Neural crest cell (in vitro differentiated cells): ENCODE data around the gene FOSL1. TPM values are rescaled to one million over a fixed set of nuclear protein-coding genes. Genes with fewer than 3 reads are reported as not detected.

Experiments
- DNase-seq: peaks from one replicate; pipeline ENCODE4 v3.0.0; 2021; ENCODE audit warnings: low read depth, mixed read lengths, low spot score
- H3K27ac Mint-ChIP-seq: one replicate; pipeline ENCODE4 v1.8.0; 2021; ENCODE audit warnings: mild to moderate bottlenecking, mixed read lengths; ENCODE audit not compliant: unreplicated experiment
- H3K27me3 Mint-ChIP-seq: 2 replicates; pipeline ENCODE4 v1.8.0; 2021; ENCODE audit warnings: low read depth, mild to moderate bottlenecking, mixed read lengths
- H3K36me3 Mint-ChIP-seq: 2 replicates; pipeline ENCODE4 v1.8.0; 2021; ENCODE audit warnings: low read depth, mild to moderate bottlenecking, mixed read lengths
- H3K4me1 Mint-ChIP-seq: 2 replicates; pipeline ENCODE4 v1.8.0; 2021; ENCODE audit warnings: mixed read lengths
- H3K4me3 Mint-ChIP-seq: one replicate; pipeline ENCODE4 v1.8.0; 2021; ENCODE audit warnings: mild to moderate bottlenecking, mixed read lengths
- H3K9me3 Mint-ChIP-seq: 2 replicates; pipeline ENCODE4 v1.8.0; 2021; ENCODE audit warnings: mixed read lengths
- total RNA-seq: library from RNA; stranded (reverse); gene quantifications from 2 replicates; pipeline ENCODE4 v1.2.1, GENCODE V29; 2021
- TF ChIP-seq, protein P1 (sequence below): fragments of 200-600 bp; sonication (generic); conservative IDR thresholded peaks from 2 replicates; pipeline ENCODE4 v1.5.0; 2021; ENCODE audit warnings: antibody characterized with exemption, mild to moderate bottlenecking

FOSL1 gene
- total RNA-seq, 1 donor from 2014 or later = 4.2 TPM

DNA sequence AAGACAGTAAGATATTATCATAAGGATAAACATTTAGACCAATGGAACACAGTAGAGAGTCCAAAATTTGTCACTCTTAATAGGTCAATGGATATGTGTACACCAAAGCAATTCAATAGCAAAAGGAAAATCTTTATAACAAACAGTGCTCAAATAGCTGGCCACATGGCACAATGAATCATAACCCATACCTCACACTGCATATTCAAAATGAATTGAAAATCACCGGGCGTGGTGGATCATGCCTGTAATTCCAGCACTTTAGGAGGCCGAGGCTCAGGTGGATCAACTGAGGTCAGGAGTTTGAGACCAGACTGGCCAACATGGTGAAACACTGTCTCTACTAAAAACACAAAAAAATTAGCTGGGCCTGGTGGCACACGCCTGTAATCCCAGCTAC is 58.0 kb downstream of the FOSL1 start:
- no peak for DNase-seq
- no peak overlapping the region for H3K27ac Mint-ChIP-seq
- H3K4me1 Mint-ChIP-seq = no peaks in the 10 kb centered on the region
- no peaks in the 10 kb centered on the region for H3K9me3 Mint-ChIP-seq
- H3K27me3 Mint-ChIP-seq = no peaks in the 10 kb centered on the region
- TF ChIP-seq, protein P1, sequence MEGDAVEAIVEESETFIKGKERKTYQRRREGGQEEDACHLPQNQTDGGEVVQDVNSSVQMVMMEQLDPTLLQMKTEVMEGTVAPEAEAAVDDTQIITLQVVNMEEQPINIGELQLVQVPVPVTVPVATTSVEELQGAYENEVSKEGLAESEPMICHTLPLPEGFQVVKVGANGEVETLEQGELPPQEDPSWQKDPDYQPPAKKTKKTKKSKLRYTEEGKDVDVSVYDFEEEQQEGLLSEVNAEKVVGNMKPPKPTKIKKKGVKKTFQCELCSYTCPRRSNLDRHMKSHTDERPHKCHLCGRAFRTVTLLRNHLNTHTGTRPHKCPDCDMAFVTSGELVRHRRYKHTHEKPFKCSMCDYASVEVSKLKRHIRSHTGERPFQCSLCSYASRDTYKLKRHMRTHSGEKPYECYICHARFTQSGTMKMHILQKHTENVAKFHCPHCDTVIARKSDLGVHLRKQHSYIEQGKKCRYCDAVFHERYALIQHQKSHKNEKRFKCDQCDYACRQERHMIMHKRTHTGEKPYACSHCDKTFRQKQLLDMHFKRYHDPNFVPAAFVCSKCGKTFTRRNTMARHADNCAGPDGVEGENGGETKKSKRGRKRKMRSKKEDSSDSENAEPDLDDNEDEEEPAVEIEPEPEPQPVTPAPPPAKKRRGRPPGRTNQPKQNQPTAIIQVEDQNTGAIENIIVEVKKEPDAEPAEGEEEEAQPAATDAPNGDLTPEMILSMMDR = no peak
- no peak overlapping the region for H3K4me3 Mint-ChIP-seq
- H3K36me3 Mint-ChIP-seq = no peaks in the 10 kb centered on the region

Other genes starting within 250 kb of the FOSL1 start
- gene RELA, start 237.5 kb downstream of the FOSL1 start, total RNA-seq = 49.0 and 53.7 TPM in 2 replicates
- gene KAT5, start 188.1 kb downstream of the FOSL1 start, total RNA-seq = 70.5 and 74.9 TPM in 2 replicates
- gene RNASEH2C, start 179.6 kb downstream of the FOSL1 start, total RNA-seq = 69.4 and 72.1 TPM in 2 replicates
- 10.7 and 10.8 TPM in 2 replicates for gene AP5B1, start 119.4 kb downstream of the FOSL1 start, total RNA-seq
- not detected in 2 replicates for gene OVOL1, start 113.3 kb downstream of the FOSL1 start, total RNA-seq
- 1.9 and 2.4 TPM in 2 replicates for gene SNX32, start 66.4 kb downstream of the FOSL1 start, total RNA-seq
- 1,357 and 1,437 TPM in 2 replicates for gene CFL1, start 42.2 kb downstream of the FOSL1 start, total RNA-seq
- 63.8 and 73.5 TPM in 2 replicates for gene MUS81, start 40.0 kb downstream of the FOSL1 start, total RNA-seq
- gene EFEMP2, start 27.6 kb downstream of the FOSL1 start, total RNA-seq = 36.0 and 38.0 TPM in 2 replicates
- gene CTSW, start 20.6 kb downstream of the FOSL1 start, total RNA-seq = not detected in 2 replicates
- gene FIBP, start 11.9 kb downstream of the FOSL1 start, total RNA-seq = 88.1 and 90.0 TPM in 2 replicates
- 29.3 and 29.4 TPM in 2 replicates for gene CCDC85B, start 9.7 kb downstream of the FOSL1 start, total RNA-seq
- 25.7 and 27.2 TPM in 2 replicates for gene C11orf68, start 18.7 kb upstream of the FOSL1 start, total RNA-seq
- gene DRAP1, start 19.0 kb upstream of the FOSL1 start, total RNA-seq = 101 and 110 TPM in 2 replicates
- gene TSGA10IP, start 45.1 kb upstream of the FOSL1 start, total RNA-seq = 1.8 and 2.7 TPM in 2 replicates
- 64.7 and 66.4 TPM in 2 replicates for gene SART1, start 61.3 kb upstream of the FOSL1 start, total RNA-seq
- 58.0 and 61.0 TPM in 2 replicates for gene EIF1AD, start 101.8 kb upstream of the FOSL1 start, total RNA-seq
- 348 and 358 TPM in 2 replicates for gene BANF1, start 102.1 kb upstream of the FOSL1 start, total RNA-seq
- gene CST6, start 111.6 kb upstream of the FOSL1 start, total RNA-seq = not detected in 2 replicates
- not detected in 2 replicates for gene CATSPER1, start 126.1 kb upstream of the FOSL1 start, total RNA-seq
- gene GAL3ST3, start 148.8 kb upstream of the FOSL1 start, total RNA-seq = 8.7 and 9.7 TPM in 2 replicates
- 261 and 262 TPM in 2 replicates for gene SF3B2, start 152.0 kb upstream of the FOSL1 start, total RNA-seq
- gene PACS1, start 169.9 kb upstream of the FOSL1 start, total RNA-seq = 47.9 and 54.3 TPM in 2 replicates